Glutamatergic neuron (in vitro differentiated cells): Measurements from ENCODE around the gene ICOSLG. TPM values are rescaled to one million over a fixed set of nuclear protein-coding genes. Genes with fewer than 3 reads are reported as not detected.
"Not testable (repeated sequence)": the region's sequence is repeated elsewhere in the genome, so short reads cannot be mapped to it uniquely, and the experiment has no call there.

Source experiments
- DNase-seq: peaks from one replicate; pipeline ENCODE4 v3.0.0; 2022
- H3K27ac Mint-ChIP-seq: one replicate; pipeline ENCODE4 v1.8.0; 2020; ENCODE audit warnings: mild to moderate bottlenecking, mixed read lengths, inconsistent platforms; ENCODE audit not compliant: unreplicated experiment
- H3K27me3 Mint-ChIP-seq: one replicate; pipeline ENCODE4 v1.8.0; 2020; ENCODE audit warnings: mild to moderate bottlenecking, moderate library complexity, mixed read lengths, inconsistent platforms; ENCODE audit not compliant: unreplicated experiment
- H3K36me3 Mint-ChIP-seq: one replicate; pipeline ENCODE4 v1.8.0; 2020; ENCODE audit warnings: mild to moderate bottlenecking, mixed read lengths, inconsistent platforms; ENCODE audit not compliant: unreplicated experiment
- H3K4me1 Mint-ChIP-seq: one replicate; pipeline ENCODE4 v1.8.0; 2020; ENCODE audit warnings: mild to moderate bottlenecking, low read depth, mixed read lengths, inconsistent platforms; ENCODE audit not compliant: unreplicated experiment
- H3K4me3 Mint-ChIP-seq: one replicate; pipeline ENCODE4 v1.8.0; 2020; ENCODE audit warnings: mild to moderate bottlenecking, mixed read lengths, inconsistent platforms; ENCODE audit not compliant: unreplicated experiment
- H3K9me3 Mint-ChIP-seq: one replicate; pipeline ENCODE4 v1.8.0; 2020; ENCODE audit warnings: mild to moderate bottlenecking, moderate library complexity, mixed read lengths, inconsistent platforms; ENCODE audit not compliant: unreplicated experiment
- total RNA-seq: library from RNA; stranded (reverse); fragmentation: NEBNext Ultra II Directional; extraction: Animal tissue kit (Norgen Biotek cat#: 25700); gene quantifications from one replicate; pipeline ENCODE4 v1.2.1, GENCODE V29; 2021; ENCODE audit not compliant: unreplicated experiment
- TF ChIP-seq, protein P1 (sequence below): fragments of 200-600 bp; sonication (generic); IDR thresholded peaks from one replicate; pipeline ENCODE4 v1.5.0; 2021; ENCODE audit not compliant: partially characterized antibody, unreplicated experiment

ICOSLG gene
- total RNA-seq, 1 donor from 2014 or later: 0.37 TPM

DNA sequence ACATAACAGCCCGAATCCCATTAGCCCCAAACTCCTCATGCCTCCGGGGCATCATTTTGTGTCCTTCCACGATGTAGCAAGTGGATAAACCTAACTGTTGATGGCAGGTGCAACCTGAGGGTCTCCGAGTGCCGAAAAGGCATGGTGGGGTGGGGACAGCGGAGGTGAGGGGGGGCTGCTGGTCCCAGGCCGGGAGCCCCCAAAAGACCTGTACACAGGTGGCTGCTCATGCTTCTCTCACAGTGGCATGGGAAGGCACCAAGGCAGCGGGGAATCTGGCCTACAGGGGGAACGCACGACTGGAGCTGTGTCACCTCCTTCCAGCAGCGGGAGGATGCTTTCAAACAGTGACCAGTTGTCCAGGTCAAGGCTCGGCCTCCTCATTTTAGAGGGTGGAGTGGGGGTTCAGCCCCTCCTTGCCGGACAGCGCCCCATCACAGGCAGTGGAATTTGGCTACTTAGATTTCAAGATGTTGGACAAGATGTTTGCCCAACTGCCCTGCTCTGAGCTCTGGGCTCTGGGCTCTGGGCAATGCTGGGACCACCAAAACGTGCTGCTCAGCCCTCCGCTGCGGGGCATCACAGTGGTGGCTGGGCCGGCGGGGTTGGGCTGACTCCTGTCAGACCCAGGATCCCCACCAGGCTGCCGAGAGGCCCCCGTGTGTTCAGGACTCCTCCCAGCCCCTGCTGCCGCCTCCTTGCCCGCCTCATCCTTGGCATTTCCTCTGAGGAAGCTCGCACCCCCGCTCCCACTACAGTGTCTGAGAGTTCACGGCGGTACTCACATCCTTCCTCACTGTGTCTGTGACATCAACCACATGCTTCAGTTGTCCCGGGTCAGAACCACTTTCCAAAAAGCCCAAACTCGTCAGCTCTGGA, 13.3 kb upstream of the ICOSLG start:
- DNase-seq: no peak
- TF ChIP-seq, protein P1, sequence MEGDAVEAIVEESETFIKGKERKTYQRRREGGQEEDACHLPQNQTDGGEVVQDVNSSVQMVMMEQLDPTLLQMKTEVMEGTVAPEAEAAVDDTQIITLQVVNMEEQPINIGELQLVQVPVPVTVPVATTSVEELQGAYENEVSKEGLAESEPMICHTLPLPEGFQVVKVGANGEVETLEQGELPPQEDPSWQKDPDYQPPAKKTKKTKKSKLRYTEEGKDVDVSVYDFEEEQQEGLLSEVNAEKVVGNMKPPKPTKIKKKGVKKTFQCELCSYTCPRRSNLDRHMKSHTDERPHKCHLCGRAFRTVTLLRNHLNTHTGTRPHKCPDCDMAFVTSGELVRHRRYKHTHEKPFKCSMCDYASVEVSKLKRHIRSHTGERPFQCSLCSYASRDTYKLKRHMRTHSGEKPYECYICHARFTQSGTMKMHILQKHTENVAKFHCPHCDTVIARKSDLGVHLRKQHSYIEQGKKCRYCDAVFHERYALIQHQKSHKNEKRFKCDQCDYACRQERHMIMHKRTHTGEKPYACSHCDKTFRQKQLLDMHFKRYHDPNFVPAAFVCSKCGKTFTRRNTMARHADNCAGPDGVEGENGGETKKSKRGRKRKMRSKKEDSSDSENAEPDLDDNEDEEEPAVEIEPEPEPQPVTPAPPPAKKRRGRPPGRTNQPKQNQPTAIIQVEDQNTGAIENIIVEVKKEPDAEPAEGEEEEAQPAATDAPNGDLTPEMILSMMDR: no peak
- H3K4me1 Mint-ChIP-seq: no peaks in the 10 kb centered on the region
- H3K27me3 Mint-ChIP-seq: no peaks in the 10 kb centered on the region
- H3K27ac Mint-ChIP-seq: no peak overlapping the region
- no peak overlapping the region for H3K4me3 Mint-ChIP-seq
- H3K9me3 Mint-ChIP-seq: no peaks in the 10 kb centered on the region
- H3K36me3 Mint-ChIP-seq: peaks cover 3% of the 10 kb centered on the region

DNA sequence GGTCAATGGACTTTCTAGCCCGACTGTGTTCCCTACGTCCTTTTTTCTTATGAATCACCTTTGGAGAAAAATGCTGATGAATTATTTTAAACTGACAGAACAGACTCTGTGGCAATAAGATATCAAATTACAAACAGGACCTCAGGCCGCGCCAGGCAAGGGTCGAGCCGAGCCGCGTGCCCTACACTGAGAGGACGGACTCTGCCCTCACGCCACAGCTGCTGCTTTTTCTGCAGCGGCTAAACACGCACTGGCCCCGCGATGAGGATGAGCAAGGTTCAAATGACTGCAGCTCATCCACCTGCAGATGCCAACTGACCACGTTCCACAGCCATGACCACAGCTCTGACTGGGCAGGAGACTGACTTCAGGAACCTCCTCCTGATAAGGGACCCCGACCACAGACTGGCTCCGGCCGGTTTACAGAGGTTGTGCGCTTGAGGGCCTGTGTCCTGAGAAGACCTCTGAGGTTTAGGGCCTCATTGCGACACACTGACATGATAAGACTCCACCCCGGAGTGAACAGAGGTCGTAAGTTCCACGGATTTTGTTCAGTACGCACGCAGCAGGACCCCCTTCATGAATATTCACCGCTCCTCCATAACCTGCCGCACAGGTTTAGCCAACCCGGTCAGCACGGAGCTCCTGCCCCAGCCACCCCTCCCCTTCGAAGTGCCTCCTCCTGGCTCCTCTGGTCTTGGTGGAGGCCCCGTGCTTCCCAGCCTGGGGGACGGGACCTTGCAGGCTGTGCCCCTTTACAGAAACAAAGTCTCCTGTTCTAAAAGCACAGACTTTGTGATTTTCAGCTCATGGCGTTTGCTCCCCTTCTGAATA, 8.7 kb upstream of the ICOSLG start:
- not testable (repeated sequence) for H3K4me3 Mint-ChIP-seq, H3K27me3 Mint-ChIP-seq, H3K36me3 Mint-ChIP-seq, DNase-seq, H3K27ac Mint-ChIP-seq, H3K9me3 Mint-ChIP-seq, H3K4me1 Mint-ChIP-seq

DNA sequence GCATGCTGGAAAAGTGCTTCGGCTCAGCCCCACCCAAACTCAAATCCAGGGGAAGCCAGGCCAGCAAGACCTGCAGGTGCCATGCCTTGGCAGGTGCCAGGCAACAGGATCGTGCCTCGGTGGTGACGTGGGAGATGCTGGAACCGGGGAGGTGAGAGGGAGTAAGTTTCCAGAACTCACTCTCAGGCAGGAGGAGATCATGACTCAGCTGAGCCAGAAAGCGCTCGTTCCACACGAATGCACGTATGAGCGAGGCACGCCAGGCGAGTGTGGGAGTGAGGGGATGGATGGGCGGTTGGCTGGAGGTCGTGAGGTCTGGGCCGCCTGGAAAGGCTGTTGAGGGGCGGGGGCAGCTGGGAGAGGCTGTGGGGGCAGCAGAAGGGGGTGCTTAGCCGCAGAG, 7.2 kb upstream of the ICOSLG start:
- not testable (repeated sequence) for H3K27me3 Mint-ChIP-seq, DNase-seq, H3K36me3 Mint-ChIP-seq, H3K4me1 Mint-ChIP-seq, H3K27ac Mint-ChIP-seq, H3K4me3 Mint-ChIP-seq, H3K9me3 Mint-ChIP-seq

DNA sequence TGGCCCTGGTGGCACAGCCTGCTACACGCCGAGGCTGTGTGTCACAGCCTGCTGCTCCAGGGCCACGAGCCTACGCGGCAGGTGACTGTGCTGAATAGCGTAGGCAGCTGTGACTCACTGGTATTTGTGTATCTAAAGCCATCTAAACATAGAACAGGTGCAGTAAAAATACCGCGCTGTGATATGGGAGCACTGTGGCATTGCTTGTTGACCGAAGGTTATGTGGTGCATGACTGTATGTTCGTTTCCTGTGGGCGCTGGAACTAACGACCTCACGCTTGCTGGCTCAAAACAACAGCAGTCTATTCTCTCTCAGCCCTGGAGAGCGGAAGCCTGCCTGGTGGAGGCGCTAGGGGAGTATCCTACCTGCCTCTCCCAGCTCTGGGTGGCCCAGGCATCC, 3.2 kb upstream of the ICOSLG start:
- not testable (repeated sequence) for H3K36me3 Mint-ChIP-seq, H3K27me3 Mint-ChIP-seq, DNase-seq, H3K9me3 Mint-ChIP-seq, H3K27ac Mint-ChIP-seq, H3K4me1 Mint-ChIP-seq, H3K4me3 Mint-ChIP-seq

DNA sequence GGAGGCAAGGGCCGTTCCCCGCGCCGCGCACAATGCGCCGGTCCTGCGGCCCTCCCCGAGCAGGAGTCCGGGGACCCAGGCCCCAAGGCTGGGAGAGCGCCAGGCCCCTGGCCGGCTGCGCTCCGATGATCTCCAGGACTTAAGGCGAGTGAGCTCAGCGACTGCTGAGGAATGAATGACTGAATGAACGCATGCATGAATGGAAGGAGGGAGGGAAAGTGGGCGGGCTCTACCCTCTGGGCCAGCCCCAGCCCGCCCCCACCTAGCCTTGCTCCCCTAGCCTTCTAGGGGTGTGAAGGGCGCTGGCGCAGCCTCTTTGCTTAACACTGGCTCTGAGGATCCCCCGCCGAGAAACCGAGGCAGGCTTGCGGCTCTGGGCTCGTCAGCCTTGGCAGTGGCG, 538 bp upstream of the ICOSLG start:
- H3K36me3 Mint-ChIP-seq, H3K27ac Mint-ChIP-seq, H3K9me3 Mint-ChIP-seq, H3K4me3 Mint-ChIP-seq, H3K27me3 Mint-ChIP-seq, DNase-seq, H3K4me1 Mint-ChIP-seq: not testable (repeated sequence)

DNA sequence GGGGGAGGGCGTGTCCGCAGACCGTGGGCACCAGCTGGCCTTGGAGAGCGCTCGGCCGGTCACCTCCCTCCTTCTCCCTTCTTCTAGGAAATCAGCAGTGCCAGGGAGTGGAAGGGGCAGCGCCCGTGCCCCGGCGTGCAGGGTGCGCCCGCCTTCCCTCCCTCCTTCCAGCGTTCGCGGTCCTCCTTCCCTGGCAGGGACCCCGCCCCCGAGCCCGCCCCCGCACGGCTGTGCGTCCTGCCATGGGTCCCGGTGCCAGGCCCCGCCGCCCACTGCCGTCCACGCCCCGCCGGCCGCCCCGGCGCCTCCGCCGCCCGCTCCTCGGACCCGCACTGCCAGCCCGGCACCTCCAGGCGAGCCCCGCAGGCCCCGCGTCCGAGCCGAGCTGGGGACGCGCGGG, 390 bp downstream of the ICOSLG start:
- H3K36me3 Mint-ChIP-seq, H3K27me3 Mint-ChIP-seq, H3K9me3 Mint-ChIP-seq, H3K4me1 Mint-ChIP-seq, H3K27ac Mint-ChIP-seq, H3K4me3 Mint-ChIP-seq, DNase-seq: not testable (repeated sequence)

- H3K27ac Mint-ChIP-seq, DNase-seq, H3K4me3 Mint-ChIP-seq, H3K9me3 Mint-ChIP-seq, H3K4me1 Mint-ChIP-seq, H3K27me3 Mint-ChIP-seq, H3K36me3 Mint-ChIP-seq: not testable (repeated sequence)
These were observed 11.2 kb downstream of the ICOSLG start for GRCh38 chr21:44229561-44229960.

- H3K9me3 Mint-ChIP-seq, H3K27ac Mint-ChIP-seq, H3K4me1 Mint-ChIP-seq, H3K27me3 Mint-ChIP-seq, H3K4me3 Mint-ChIP-seq, H3K36me3 Mint-ChIP-seq, DNase-seq: not testable (repeated sequence)
These were observed 12.6 kb downstream of the ICOSLG start for GRCh38 chr21:44228109-44228508.

DNA sequence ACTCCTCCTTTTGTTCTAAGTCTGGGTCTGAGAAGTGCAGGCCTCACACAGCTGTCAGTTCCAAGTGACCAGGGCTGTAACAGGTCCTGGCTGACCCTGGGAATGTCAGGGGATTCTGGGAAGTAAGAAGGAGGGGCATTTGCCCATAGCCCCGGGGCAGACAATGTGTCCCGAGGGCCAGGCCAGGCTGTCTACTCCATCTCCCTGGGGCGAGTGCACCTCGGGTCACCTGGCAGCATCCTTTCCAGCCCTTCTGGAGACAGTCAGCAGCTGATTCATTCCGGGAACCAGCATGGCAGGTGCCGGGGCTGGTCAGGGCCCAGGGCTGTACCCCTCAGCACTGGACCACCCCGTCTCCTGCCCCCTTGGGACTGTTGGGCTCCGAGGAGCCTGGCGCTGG, 13.1 kb downstream of the ICOSLG start:
- not testable (repeated sequence) for DNase-seq, H3K9me3 Mint-ChIP-seq, H3K4me3 Mint-ChIP-seq, H3K36me3 Mint-ChIP-seq, H3K4me1 Mint-ChIP-seq, H3K27ac Mint-ChIP-seq, H3K27me3 Mint-ChIP-seq

DNA sequence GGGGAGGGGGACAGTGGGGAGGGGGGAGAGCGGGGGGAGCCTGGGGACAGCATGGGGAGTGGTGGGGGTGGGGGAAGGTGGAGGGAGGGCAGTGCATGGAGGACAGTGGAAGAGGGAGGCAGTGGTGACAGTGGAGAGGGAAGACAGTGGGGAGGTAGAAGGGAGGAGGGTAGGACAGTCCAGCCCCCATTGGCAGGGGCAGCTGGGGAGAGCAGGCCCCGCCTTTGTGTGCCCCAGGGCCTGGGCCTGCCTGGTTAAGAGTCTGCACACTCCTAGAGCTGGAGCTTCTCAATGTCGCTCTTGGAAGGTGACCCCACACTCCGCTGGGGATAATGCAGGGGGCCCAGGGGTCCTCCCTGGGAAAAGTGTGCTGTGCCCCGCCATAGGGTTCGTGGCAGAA, 15.1 kb downstream of the ICOSLG start:
- DNase-seq, H3K36me3 Mint-ChIP-seq, H3K27me3 Mint-ChIP-seq, H3K9me3 Mint-ChIP-seq, H3K4me3 Mint-ChIP-seq, H3K4me1 Mint-ChIP-seq, H3K27ac Mint-ChIP-seq: not testable (repeated sequence)

DNA sequence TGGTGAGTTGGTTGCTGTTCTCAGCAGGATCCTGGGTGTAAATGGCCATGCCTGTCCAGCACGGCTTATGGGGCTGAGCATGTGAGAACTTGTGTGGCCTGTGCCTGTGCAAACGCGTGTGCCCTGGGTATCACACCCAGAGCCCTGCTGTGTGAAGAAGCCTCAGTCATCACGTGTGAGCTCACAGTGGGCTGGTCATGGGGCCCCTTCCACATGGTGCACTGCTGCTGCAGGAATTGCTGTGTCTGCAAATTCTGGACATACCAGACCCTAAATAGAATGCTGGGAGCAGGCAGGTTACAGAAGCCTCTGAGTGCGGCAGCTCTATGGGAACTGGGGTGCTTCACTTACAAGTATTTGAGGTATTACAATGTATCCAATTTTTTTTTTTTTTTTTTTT, 17.4 kb downstream of the ICOSLG start:
- H3K4me1 Mint-ChIP-seq, H3K4me3 Mint-ChIP-seq, DNase-seq, H3K36me3 Mint-ChIP-seq, H3K27ac Mint-ChIP-seq, H3K9me3 Mint-ChIP-seq, H3K27me3 Mint-ChIP-seq: not testable (repeated sequence)
